ENCODE results near the gene CRYBG2.
A peak's percentile ranks its signal among the peaks of the same experiment; 100 is the strongest.
"Not testable (repeated sequence)": the region's sequence is repeated elsewhere in the genome, so short reads cannot be mapped to it uniquely, and the experiment has no call there.

CRYBG2 gene

DNA sequence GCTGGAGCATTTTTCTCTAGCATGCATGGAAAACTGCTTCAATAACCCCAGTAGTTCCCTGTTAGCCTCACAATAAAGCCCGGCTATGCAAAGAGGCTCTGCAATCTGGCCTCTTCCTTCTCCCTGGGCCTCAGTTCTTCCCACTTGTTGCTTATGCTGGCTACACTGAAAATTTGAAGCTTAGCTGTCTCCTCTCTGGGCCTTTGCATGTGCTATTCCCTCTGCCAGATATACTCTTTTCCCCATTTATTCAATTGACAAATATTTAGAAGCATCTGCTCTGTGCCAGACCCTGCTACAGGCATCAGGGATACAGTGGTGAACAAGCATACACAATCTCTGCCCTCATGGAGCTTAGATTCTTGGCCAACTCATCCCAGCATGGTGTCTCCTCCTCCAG lies 15.3 kb downstream of the CRYBG2 start:
- no peak for DNase-seq (ENCODE audit: low read depth)
- TF ChIP-seq, protein P1, sequence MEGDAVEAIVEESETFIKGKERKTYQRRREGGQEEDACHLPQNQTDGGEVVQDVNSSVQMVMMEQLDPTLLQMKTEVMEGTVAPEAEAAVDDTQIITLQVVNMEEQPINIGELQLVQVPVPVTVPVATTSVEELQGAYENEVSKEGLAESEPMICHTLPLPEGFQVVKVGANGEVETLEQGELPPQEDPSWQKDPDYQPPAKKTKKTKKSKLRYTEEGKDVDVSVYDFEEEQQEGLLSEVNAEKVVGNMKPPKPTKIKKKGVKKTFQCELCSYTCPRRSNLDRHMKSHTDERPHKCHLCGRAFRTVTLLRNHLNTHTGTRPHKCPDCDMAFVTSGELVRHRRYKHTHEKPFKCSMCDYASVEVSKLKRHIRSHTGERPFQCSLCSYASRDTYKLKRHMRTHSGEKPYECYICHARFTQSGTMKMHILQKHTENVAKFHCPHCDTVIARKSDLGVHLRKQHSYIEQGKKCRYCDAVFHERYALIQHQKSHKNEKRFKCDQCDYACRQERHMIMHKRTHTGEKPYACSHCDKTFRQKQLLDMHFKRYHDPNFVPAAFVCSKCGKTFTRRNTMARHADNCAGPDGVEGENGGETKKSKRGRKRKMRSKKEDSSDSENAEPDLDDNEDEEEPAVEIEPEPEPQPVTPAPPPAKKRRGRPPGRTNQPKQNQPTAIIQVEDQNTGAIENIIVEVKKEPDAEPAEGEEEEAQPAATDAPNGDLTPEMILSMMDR (IDR thresholded peaks at IDR 0.05; ENCODE audit: low read length, missing control alignments): no peak
- H3K4me3 ChIP-seq (replicated peaks; ENCODE audit: low read depth, low read length): no peak overlapping the region

DNA sequence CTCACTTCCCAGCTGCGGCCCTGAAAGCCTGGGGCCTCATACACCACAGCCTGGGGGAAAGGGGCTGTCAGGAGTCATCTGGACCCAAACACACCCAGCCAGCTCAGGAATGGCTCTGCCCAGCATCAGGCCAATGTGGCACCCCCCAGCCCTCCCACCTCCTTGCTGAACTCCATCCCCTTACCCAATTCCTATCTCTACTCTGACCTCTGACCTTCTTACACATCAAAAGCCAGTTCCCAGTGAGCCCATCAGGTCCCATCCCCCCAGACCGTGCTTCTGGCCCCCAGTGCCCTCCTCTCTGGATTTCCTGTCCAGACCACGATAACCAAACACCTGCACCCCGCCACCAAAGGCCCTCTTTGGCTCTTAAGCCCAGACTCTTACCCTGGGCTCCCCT lies 16.3 kb downstream of the CRYBG2 start:
- no peak for DNase-seq (ENCODE audit: low read depth)
- H3K4me3 ChIP-seq (replicated peaks; ENCODE audit: low read depth, low read length): no peak overlapping the region

DNA sequence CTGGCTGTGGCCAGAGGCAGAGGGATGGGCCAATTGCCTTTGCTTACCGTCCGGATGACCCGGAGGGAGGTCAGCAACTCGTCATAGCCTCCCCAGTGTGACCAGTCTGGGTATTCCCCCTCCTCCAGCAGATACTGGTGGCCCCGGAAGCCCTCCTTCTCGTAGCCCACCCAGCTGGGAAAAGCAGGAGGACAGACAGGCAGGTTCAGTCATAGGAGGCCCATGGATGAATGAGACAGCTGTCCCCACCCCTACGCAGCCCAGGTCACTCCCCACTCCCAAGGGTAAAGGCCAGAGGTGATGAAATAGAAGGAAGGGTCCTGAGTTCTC lies 16.8 kb downstream of the CRYBG2 start:
- H3K4me3 ChIP-seq (replicated peaks; ENCODE audit: low read depth, low read length): no peak overlapping the region
- TF ChIP-seq, protein P1 (IDR thresholded peaks at IDR 0.05; ENCODE audit: low read length, missing control alignments): no peak
- DNase-seq (ENCODE audit: low read depth): no peak

More for the DNA sequence above, 16.3 kb downstream of the CRYBG2 start:
- TF ChIP-seq, protein P1 (IDR thresholded peaks at IDR 0.05; ENCODE audit: low read length, missing control alignments): no peak

DNA sequence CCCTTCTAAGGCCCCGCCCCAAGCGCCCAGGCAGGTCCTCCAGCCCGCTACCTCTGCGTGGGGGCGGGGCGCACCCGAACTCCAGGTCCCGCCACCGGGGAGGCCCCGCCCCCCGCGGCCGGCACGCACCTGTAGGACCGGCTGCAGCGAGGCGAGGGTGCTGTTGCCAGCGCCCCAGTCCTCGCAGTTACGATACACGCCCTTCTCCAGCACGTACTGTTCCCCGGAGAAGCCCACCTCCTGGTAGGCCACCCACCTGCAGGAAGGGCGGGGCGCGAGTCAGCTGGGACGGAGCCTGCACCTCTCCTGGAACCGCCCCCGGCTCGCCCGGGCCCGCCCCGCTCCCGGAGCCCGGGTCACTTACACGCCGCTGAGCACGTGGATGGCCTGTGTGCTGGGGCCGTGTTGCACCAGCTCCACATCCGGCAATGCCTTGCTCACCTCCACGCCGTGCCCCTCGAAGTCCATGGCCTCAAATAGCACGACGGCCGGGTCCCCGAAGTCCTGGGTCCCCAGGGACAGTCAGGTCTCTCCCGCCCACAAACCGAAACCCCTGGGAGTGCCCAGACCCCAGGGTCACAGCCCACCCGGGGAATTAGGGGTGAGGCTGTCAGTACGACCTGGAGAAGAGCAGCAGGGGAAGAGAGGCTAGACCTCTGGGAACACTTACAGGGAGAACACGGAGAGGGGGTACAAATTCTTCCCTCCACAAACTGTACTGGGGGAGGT lies 17.3 kb downstream of the CRYBG2 start:
- no peak for DNase-seq (ENCODE audit: low read depth)
- TF ChIP-seq, protein P1 (IDR thresholded peaks at IDR 0.05; ENCODE audit: low read length, missing control alignments): no peak
- peak overlapping the region; percentile 61 for H3K4me3 ChIP-seq (replicated peaks; ENCODE audit: low read depth, low read length)

DNA sequence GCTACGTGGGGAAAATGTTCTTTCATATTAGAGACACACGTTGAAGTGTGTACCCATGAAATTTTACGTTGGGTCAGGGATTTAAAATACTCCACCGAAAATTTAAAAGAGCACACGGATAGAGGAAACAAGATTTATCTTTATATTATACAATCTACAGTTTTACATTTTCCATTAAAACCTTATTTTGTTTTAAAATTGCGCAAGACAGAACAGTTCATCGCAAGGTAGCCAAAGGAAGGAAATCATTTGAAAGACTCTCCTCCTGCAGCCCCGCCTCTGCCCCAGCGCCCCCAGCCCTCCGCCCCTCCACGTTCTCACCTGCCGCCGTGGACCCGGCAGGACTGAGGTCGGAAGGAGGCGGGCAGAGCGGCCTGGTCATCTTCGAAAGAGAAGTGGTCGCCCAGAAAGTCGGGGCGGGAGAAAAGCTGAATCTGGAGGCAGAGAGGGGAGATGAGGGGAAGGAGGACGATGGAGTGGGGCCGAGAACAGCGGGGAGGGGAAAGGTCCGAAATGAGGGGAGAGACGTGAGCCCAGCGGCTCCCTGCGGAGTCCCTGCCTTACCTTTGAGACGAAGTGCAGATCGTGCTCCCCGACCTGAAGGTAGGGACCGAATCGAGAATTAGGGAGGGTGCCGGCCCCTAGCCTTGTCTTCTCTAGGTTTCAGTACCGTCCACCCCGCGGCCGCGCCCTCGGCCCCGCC lies 18.0 kb downstream of the CRYBG2 start:
- H3K4me3 ChIP-seq (replicated peaks; ENCODE audit: low read depth, low read length): peak overlapping the region; percentile 61
- DNase-seq (ENCODE audit: low read depth): no peak
- TF ChIP-seq, protein P1 (IDR thresholded peaks at IDR 0.05; ENCODE audit: low read length, missing control alignments): no peak

DNA sequence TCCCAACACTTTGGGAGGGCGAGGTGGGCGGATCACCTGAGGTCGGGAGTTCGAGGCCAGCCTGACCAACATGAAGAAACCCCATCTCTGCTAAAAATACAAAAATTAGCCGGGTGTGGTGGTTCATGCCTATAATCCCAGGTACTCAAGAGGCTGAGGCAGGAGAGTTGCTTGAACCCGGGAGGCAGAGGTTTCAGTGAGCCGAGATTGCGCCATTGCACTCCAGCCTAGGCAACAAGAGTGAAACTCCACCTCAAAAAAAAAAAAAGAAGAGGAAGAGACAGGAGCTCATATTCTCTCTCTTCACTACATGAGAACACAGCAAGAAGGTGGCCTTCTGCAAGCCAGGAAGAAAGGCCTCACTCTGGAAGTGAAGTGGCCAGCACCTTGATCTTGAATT lies 20.6 kb downstream of the CRYBG2 start:
- not testable (repeated sequence) for DNase-seq (ENCODE audit: low read depth); H3K4me3 ChIP-seq (replicated peaks; ENCODE audit: low read depth, low read length)

DNA sequence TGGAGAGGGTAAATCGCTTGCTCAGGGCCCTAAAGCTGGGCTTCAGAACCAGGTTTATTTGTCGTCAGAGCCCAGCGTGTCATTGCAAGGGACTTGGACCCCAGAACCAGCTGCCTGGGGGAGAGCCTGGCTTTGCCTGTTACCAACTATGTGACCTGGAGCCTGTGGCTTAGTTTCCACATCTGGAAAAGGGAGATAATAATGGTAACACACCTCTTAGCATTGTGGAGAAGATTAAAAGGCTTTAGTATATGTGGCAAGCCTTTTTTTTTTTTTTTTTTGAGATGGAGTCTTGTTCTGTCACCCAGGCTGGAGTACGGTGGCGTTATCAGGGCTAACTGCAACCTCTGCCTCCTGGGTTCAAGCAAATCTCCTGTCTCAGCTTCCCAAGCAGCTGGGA lies 23.7 kb downstream of the CRYBG2 start:
- TF ChIP-seq, protein P1 (IDR thresholded peaks at IDR 0.05; ENCODE audit: low read length, missing control alignments): no peak
- DNase-seq (ENCODE audit: low read depth): no peak
- no peak overlapping the region for H3K4me3 ChIP-seq (replicated peaks; ENCODE audit: low read depth, low read length)

DNA sequence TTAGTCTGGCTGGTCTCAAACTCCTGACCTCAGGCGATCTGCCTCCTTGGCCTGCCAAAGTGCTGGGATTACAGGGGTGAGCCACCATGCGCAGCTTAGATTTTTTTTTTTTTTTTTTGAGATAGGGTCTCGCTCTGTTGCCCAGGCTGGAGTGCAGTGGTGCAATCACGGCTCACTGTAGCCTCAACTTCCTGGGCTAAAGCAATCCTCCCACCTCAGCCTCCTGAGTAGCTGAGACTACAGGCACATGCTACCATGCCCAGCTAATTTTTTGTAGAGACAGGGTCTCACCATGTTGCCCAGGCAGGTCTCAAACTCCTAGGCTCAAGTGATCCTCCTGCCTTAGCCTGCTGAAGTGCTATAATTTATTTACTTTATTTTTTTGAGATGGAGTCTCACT lies 24.6 kb downstream of the CRYBG2 start:
- DNase-seq (ENCODE audit: low read depth); H3K4me3 ChIP-seq (replicated peaks; ENCODE audit: low read depth, low read length): not testable (repeated sequence)

All from fibroblast of pulmonary artery (primary cell).